ENCODE data around the gene INS.
"Not testable (repeated sequence)": the region's sequence is repeated elsewhere in the genome, so short reads cannot be mapped to it uniquely, and the experiment has no call there.

INS gene

GRCh38 chr11:2197771-2198520, 36.9 kb upstream of the INS start:
- no peak for DNase-seq (ENCODE audit: low read depth)
- no peak for TF ChIP-seq CTCF (IDR thresholded peaks at IDR 0.05; ENCODE audit: low read length, missing control alignments)
- no peak overlapping the region for H3K4me3 ChIP-seq (replicated peaks; ENCODE audit: low read depth, low read length)

GRCh38 chr11:2196970-2197770, 36.2 kb upstream of the INS start:
- no peak overlapping the region for H3K4me3 ChIP-seq (replicated peaks; ENCODE audit: low read depth, low read length)
- TF ChIP-seq CTCF (IDR thresholded peaks at IDR 0.05; ENCODE audit: low read length, missing control alignments) = peak; percentile 80
- DNase-seq (ENCODE audit: low read depth) = peak; percentile 66

GRCh38 chr11:2195756-2196088, 34.7 kb upstream of the INS start:
- H3K4me3 ChIP-seq (replicated peaks; ENCODE audit: low read depth, low read length) = no peak overlapping the region
- DNase-seq (ENCODE audit: low read depth) = no peak
- TF ChIP-seq CTCF (IDR thresholded peaks at IDR 0.05; ENCODE audit: low read length, missing control alignments) = no peak

- peak; percentile 26 for DNase-seq (ENCODE audit: low read depth)
- no peak overlapping the region for H3K4me3 ChIP-seq (replicated peaks; ENCODE audit: low read depth, low read length)
- peak; percentile 78 for TF ChIP-seq CTCF (IDR thresholded peaks at IDR 0.05; ENCODE audit: low read length, missing control alignments)
Measured at GRCh38 chr11:2194877-2195755, 34.1 kb upstream of the INS start.

GRCh38 chr11:2193888-2194595, 33.0 kb upstream of the INS start:
- not testable (repeated sequence) for H3K4me3 ChIP-seq (replicated peaks; ENCODE audit: low read depth, low read length); DNase-seq (ENCODE audit: low read depth)

- no peak for DNase-seq (ENCODE audit: low read depth)
- TF ChIP-seq CTCF (IDR thresholded peaks at IDR 0.05; ENCODE audit: low read length, missing control alignments) = no peak
Measured at GRCh38 chr11:2193099-2193887, 32.3 kb upstream of the INS start.

More at GRCh38 chr11:2193099-2193887, 32.3 kb upstream of the INS start:
- H3K4me3 ChIP-seq (replicated peaks; ENCODE audit: low read depth, low read length) = no peak overlapping the region

Measured in fibroblast of pulmonary artery (primary cell).